H1 (cell line): ENCODE measurements around the gene XAF1. TPM values are rescaled to one million over a fixed set of nuclear protein-coding genes. Genes with fewer than 3 reads are reported as not detected.

Source experiments
- CTCF ChIA-PET: fragments of 300-600 bp; sonication (Branson Sonifier 250); formaldehyde crosslinking; loops from one replicate; lab custom pipeline; 2021; ENCODE audit not compliant: partially characterized antibody; lab: Charles Lee
- POLR2A ChIA-PET: fragments of 300-600 bp; sonication (Branson Sonifier 250); formaldehyde crosslinking; loops from one replicate; lab custom pipeline; 2021; ENCODE audit warnings: inconsistent platforms; ENCODE audit not compliant: partially characterized antibody; lab: Charles Lee
- DNase-seq, 2 experiments: peaks; one replicate each; pipeline versions ENCODE4 v3.0.0 to v3.0.0-alpha.2; 2010 to 2022; ENCODE audit warnings: low spot score in 2 of 2, low read depth in 1 of 2, mixed read lengths in 1 of 2
- FAIRE-seq: peaks from 2 replicates; lab custom pipeline; 2011; peaks lifted over from hg19 to GRCh38; lab: Jason Lieb, UNC
- H2AFZ ChIP-seq: 2 replicates; pipeline ENCODE4 v1.8.1; 2012; ENCODE audit warnings: low read length, inconsistent platforms
- H2AK5ac ChIP-seq: 2 replicates; pipeline ENCODE4 v1.6.1; 2013; ENCODE audit warnings: low read depth, low read length
- H2BK120ac ChIP-seq: replicated peaks from 2 replicates; pipeline ENCODE3; 2013; ENCODE audit warnings: low read depth, low read length, inconsistent platforms
- H2BK12ac ChIP-seq: 2 replicates; pipeline ENCODE4 v1.6.1; 2013; ENCODE audit warnings: low read depth, low read length
- H2BK15ac ChIP-seq: 2 replicates; pipeline ENCODE4 v1.6.1; 2013; ENCODE audit warnings: low read length
- H2BK20ac ChIP-seq: 2 replicates; pipeline ENCODE4 v1.6.1; 2013; ENCODE audit warnings: low read length
- H2BK5ac ChIP-seq: 2 replicates; pipeline ENCODE4 v1.6.1; 2013; ENCODE audit warnings: low read depth, low read length
- H3K14ac ChIP-seq: 2 replicates; pipeline ENCODE4 v1.6.1; 2013; ENCODE audit warnings: inconsistent platforms; ENCODE audit not compliant: insufficient read length
- H3K18ac ChIP-seq: 2 replicates; pipeline ENCODE4 v1.6.1; 2013; ENCODE audit warnings: low read length; ENCODE audit errors: extremely low read depth
- H3K23ac ChIP-seq: 2 replicates; pipeline ENCODE4 v1.6.1; 2013; ENCODE audit warnings: inconsistent platforms; ENCODE audit not compliant: insufficient read length
- H3K23me2 ChIP-seq: 2 replicates; pipeline ENCODE4 v1.6.1; 2013; ENCODE audit warnings: low read depth, low read length
- H3K27ac ChIP-seq: 2 replicates; pipeline ENCODE4 v1.6.1; 2011; ENCODE audit warnings: low read depth, low read length, inconsistent platforms
- H3K27me3 ChIP-seq, 4 experiments: replicated peaks in 1 of 4; 1 replicate in 1 of 4; 2 replicates in 3 of 4; pipeline versions ENCODE4 v1.6.1 to v1.8.1; 2011 to 2013; ENCODE audit warnings: low read length in 3 of 4, mild to moderate bottlenecking in 3 of 4, inconsistent platforms in 2 of 4, mixed read lengths in 2 of 4, moderate library complexity in 1 of 4; ENCODE audit not compliant: control insufficient read depth in 3 of 4, insufficient read depth in 3 of 4; ENCODE audit errors: extremely low read depth in 1 of 4
- H3K36me3 ChIP-seq, 4 experiments: 2 replicates each; pipeline versions ENCODE4 v1.6.1 to v1.8.1; 2011 to 2013; ENCODE audit warnings: mild to moderate bottlenecking in 4 of 4, low read length in 3 of 4, moderate library complexity in 2 of 4, control low read depth in 1 of 4, inconsistent platforms in 1 of 4; ENCODE audit not compliant: insufficient read depth in 4 of 4, control insufficient read depth in 2 of 4
- H3K4ac ChIP-seq: replicated peaks from 2 replicates; pipeline ENCODE3; 2013; ENCODE audit warnings: low read length, low read depth, mixed read lengths, inconsistent platforms; ENCODE audit not compliant: insufficient read length
- H3K4me1 ChIP-seq, 4 experiments: replicated peaks in 1 of 4; 1 replicate in 1 of 4; 2 replicates in 3 of 4; pipeline versions ENCODE4 v1.6.1 to v1.8.1; 2011 to 2013; ENCODE audit warnings: low read length in 3 of 4, inconsistent platforms in 2 of 4, mixed read lengths in 1 of 4; ENCODE audit not compliant: insufficient read depth in 4 of 4, control insufficient read depth in 3 of 4
- H3K4me2 ChIP-seq, 2 experiments: 2 replicates each; pipeline versions ENCODE4 v1.6.1 to v1.8.1; 2011 to 2013; ENCODE audit warnings: low read depth in 2 of 2, low read length in 2 of 2, control low read depth in 1 of 2, inconsistent platforms in 1 of 2, mild to moderate bottlenecking in 1 of 2; ENCODE audit not compliant: insufficient read depth in 1 of 2
- H3K4me3 ChIP-seq, 4 experiments: fragments of 200-600, 300-600 bp in 1 of 4; sonication (generic), shearing (Covaris generic), sonication (Bioruptor Twin) in 1 of 4; 2 replicates each; pipeline versions ENCODE4 v1.5.1 to v1.8.1; 2011 to 2016; ENCODE audit warnings: low read length in 4 of 4, low read depth in 3 of 4, control low read depth in 2 of 4, inconsistent platforms in 2 of 4, mild to moderate bottlenecking in 2 of 4, mixed read lengths in 1 of 4, moderate library complexity in 1 of 4; ENCODE audit not compliant: insufficient read depth in 2 of 4; ENCODE audit errors: extremely low read depth in 1 of 4
- H3K56ac ChIP-seq: replicated peaks from 2 replicates; pipeline ENCODE3; 2013; ENCODE audit warnings: low read depth, mild to moderate bottlenecking, mixed read lengths, low read length, inconsistent platforms; ENCODE audit not compliant: insufficient read length
- H3K79me1 ChIP-seq: 2 replicates; pipeline ENCODE4 v1.6.1; 2013; ENCODE audit warnings: low read depth, low read length, control low read depth
- H3K79me2 ChIP-seq, 2 experiments: 2 replicates each; pipeline versions ENCODE4 v1.6.1 to v1.8.1; 2012 to 2013; ENCODE audit warnings: low read length in 2 of 2, mild to moderate bottlenecking in 2 of 2, inconsistent platforms in 1 of 2; ENCODE audit not compliant: insufficient read depth in 2 of 2, control insufficient read depth in 1 of 2
- H3K9ac ChIP-seq, 4 experiments: replicated peaks in 1 of 4; 1 replicate in 1 of 4; 2 replicates in 3 of 4; pipeline versions ENCODE4 v1.6.1 to v1.8.1; 2011 to 2013; ENCODE audit warnings: low read depth in 3 of 4, low read length in 3 of 4, control low read depth in 2 of 4, mild to moderate bottlenecking in 2 of 4, moderate library complexity in 2 of 4, inconsistent platforms in 1 of 4; ENCODE audit errors: extremely low read depth in 1 of 4
- H3K9me3 ChIP-seq, 2 experiments: 2 replicates each; pipeline versions ENCODE4 v1.6.1 to v1.8.1; 2012 to 2013; ENCODE audit warnings: mild to moderate bottlenecking in 2 of 2, moderate library complexity in 2 of 2, control low read depth in 1 of 2, inconsistent platforms in 1 of 2, low read depth in 1 of 2, low read length in 1 of 2, mixed read lengths in 1 of 2; ENCODE audit not compliant: insufficient read depth in 2 of 2
- H4K20me1 ChIP-seq, 2 experiments: replicated peaks in 1 of 2; 2 replicates each; pipeline versions ENCODE3 to v1.8.1; 2011 to 2013; ENCODE audit warnings: inconsistent platforms in 2 of 2, low read length in 2 of 2, mild to moderate bottlenecking in 1 of 2; ENCODE audit not compliant: insufficient read depth in 2 of 2, control insufficient read depth in 1 of 2
- H4K5ac ChIP-seq: 2 replicates; pipeline ENCODE4 v1.6.1; 2013; ENCODE audit warnings: low read length, low read depth, mixed read lengths, inconsistent platforms; ENCODE audit not compliant: insufficient read length
- H4K8ac ChIP-seq: 2 replicates; pipeline ENCODE4 v1.8.0; 2013; ENCODE audit warnings: mild to moderate bottlenecking, moderate library complexity, low read length, inconsistent platforms; ENCODE audit not compliant: insufficient read depth; ENCODE audit errors: extremely low read depth
- H4K91ac ChIP-seq: replicated peaks from 2 replicates; pipeline ENCODE3; 2013; ENCODE audit warnings: low read length, mixed read lengths, inconsistent platforms; ENCODE audit not compliant: insufficient read length
- ASH2L ChIP-seq: fragments of 200-600, 300-600 bp; sonication (generic); IDR thresholded peaks from one replicate; pipeline ENCODE4 v1.7.1; 2017; ENCODE audit warnings: low read length
- ATF2 ChIP-seq: IDR thresholded peaks from 2 replicates; pipeline ENCODE4 v1.6.1; 2012; ENCODE audit warnings: low read length, inconsistent platforms
- BCL11A ChIP-seq, 2 experiments: IDR thresholded peaks; one replicate each; pipeline ENCODE4 v1.6.1; 2011; ENCODE audit warnings: low read depth in 2 of 2, low read length in 2 of 2, mild to moderate bottlenecking in 2 of 2
- CBX5 ChIP-seq: fragments of 300-800, 300-1000 bp; sonication (generic); IDR thresholded peaks from 2 replicates; pipeline ENCODE4 v1.7.1; 2016; ENCODE audit warnings: antibody characterized with exemption, low read length, low read depth
- CEBPB ChIP-seq: IDR thresholded peaks from 2 replicates; pipeline ENCODE4 v1.6.1; 2012; ENCODE audit warnings: low read depth, low read length
- CHD2 ChIP-seq: IDR thresholded peaks from 2 replicates; pipeline ENCODE4 v1.6.1; 2012; ENCODE audit warnings: low read length, improper control_type of control experiment
- CTBP2 ChIP-seq: IDR thresholded peaks from 2 replicates; pipeline ENCODE4 v1.7.0; 2011; ENCODE audit warnings: borderline replicate concordance, mild to moderate bottlenecking, moderate library complexity, mixed read lengths, low read length; ENCODE audit not compliant: insufficient read depth, insufficient read length
- E2F6 ChIP-seq: IDR thresholded peaks from 2 replicates; pipeline ENCODE4 v1.6.1; 2012; ENCODE audit warnings: inconsistent platforms
- GTF2F1 ChIP-seq: IDR thresholded peaks from 2 replicates; pipeline ENCODE4 v1.6.1; 2012; ENCODE audit warnings: low read depth, low read length, improper control_type of control experiment, borderline replicate concordance
- KDM5A ChIP-seq: fragments of 200-600 bp; IDR thresholded peaks from 2 replicates; pipeline ENCODE4 v1.7.1; 2012; ENCODE audit warnings: mild to moderate bottlenecking, low read length, inconsistent platforms, mixed read lengths
- NRF1 ChIP-seq: IDR thresholded peaks from 2 replicates; pipeline ENCODE4 v1.6.1; 2011; ENCODE audit warnings: mild to moderate bottlenecking, low read depth, low read length, improper control_type of control experiment
- POLR2A ChIP-seq, 2 experiments: IDR thresholded peaks; 1 replicate in 1 of 2; 2 replicates in 1 of 2; pipeline ENCODE4 v1.6.1; 2011; ENCODE audit warnings: low read depth in 2 of 2, low read length in 2 of 2, mild to moderate bottlenecking in 2 of 2; ENCODE audit errors: control extremely low read depth in 1 of 2
- SP2 ChIP-seq: IDR thresholded peaks from 2 replicates; pipeline ENCODE4 v1.6.1; 2012; ENCODE audit warnings: mild to moderate bottlenecking, low read length, inconsistent platforms
- TCF12 ChIP-seq: IDR thresholded peaks from 2 replicates; pipeline ENCODE4 v1.6.1; 2011; ENCODE audit warnings: low read depth, mild to moderate bottlenecking, low read length
- WGBS, 2 experiments: shearing (Covaris generic) in 1 of 2; methylation state at CpG; one replicate each; pipeline versions ENCODE4 v1.1.6 to v1.1.7; 2013 to 2015; ENCODE audit warnings: low lambda C conversion rate in 2 of 2, mixed read lengths in 2 of 2, inconsistent platforms in 1 of 2, low coverage in 1 of 2, missing lambda C conversion rate in 1 of 2; ENCODE audit not compliant: insufficient replicate concordance in 2 of 2, insufficient coverage in 1 of 2, insufficient read length in 1 of 2; ENCODE audit errors: extremely low coverage in 1 of 2, missing lambda C conversion rate in 1 of 2; 5-methylcytosine and 5-hydroxymethylcytosine counted together
- polyA plus RNA-seq, 7 experiments: library from polyadenylated mRNA; depleted of rRNA in 3 of 7; stranded (reverse) in 5 of 7; unstranded in 2 of 7; fragments of >200 nt in 5 of 7; fragments of 200-250 nt in 2 of 7; gene quantifications; 1 replicate in 5 of 7; 2 replicates in 1 of 7; 4 replicates in 1 of 7; pipeline versions ENCODE4 v1.2.1 to v1.2.3, GENCODE V29; 2011 to 2013; ENCODE audit warnings: missing spikeins in 2 of 7, mixed read lengths in 2 of 7
- total RNA-seq: library from RNA; stranded (reverse); fragmentation: NEBNext Ultra II Directional; extraction: Animal tissue kit (Norgen Biotek cat#: 25700); gene quantifications from 2 replicates; pipeline ENCODE4 v1.2.1, GENCODE V29; 2021

XAF1 gene
- total and polyA plus RNA-seq, 2 of the 8 experiments (the other 6 are each of a cell fraction or from before 2014, with no cell fraction given) = not detected

GRCh38 chr17:6789146-6789545, 33.3 kb downstream of the XAF1 start:
- Histone ChIP-seq H2BK120ac (no peak overlapping the region), H3K4me3 (no peak overlapping the region), H4K5ac (no peak overlapping the region), H3K18ac (no peak overlapping the region), H3K23me2 (no peaks in the 10 kb centered on the region), H3K4ac (no peak overlapping the region), H2BK15ac (no peak overlapping the region), H3K79me1 (no peaks in the 10 kb centered on the region), H2BK12ac (no peak overlapping the region), H3K4me2 (no peak overlapping the region), H2AFZ (no peak overlapping the region), H3K79me2 (no peaks in the 10 kb centered on the region), H4K91ac (no peak overlapping the region), H3K9me3 (no peaks in the 10 kb centered on the region), H2BK5ac (no peak overlapping the region), H2BK20ac (no peak overlapping the region), H2AK5ac (no peak overlapping the region), H3K56ac (no peak overlapping the region), H3K14ac (no peak overlapping the region), H3K9ac (no peak overlapping the region), H4K20me1 (no peaks in the 10 kb centered on the region), H3K27me3 (no peaks in the 10 kb centered on the region), H3K36me3 (no peaks in the 10 kb centered on the region), H4K8ac (no peak overlapping the region), H3K4me1 (no peaks in the 10 kb centered on the region), H3K23ac (no peak overlapping the region), H3K27ac (no peak overlapping the region)
- POLR2A ChIA-PET = no interaction called here
- CTCF ChIA-PET = interaction anchor here (1.3 to 2.1 kb wide), 3 partner anchors 53 to 123 kb away, joined by 3 to 4 read pairs (median 3); no protein-coding TSS in a partner anchor
- DNase-seq (no peak), FAIRE-seq (no peak)
- 91% methylated on average over 4 of the region's 4 CpGs; no CpG with 5 or more reads in 1 of the 2 experiments for WGBS, 2 experiments
- TF ChIP-seq POLR2A (IDR thresholded peaks at IDR 0.05; ENCODE audit: control extremely low read depth in 1 of 2, low read depth in 2 of 2, low read length in 2 of 2) (no peak), CBX5 (no peak), GTF2F1 (no peak), NRF1 (no peak), CEBPB (no peak), E2F6 (no peak), CTBP2 (no peak), TCF12 (no peak), ASH2L (no peak), CHD2 (no peak), KDM5A (no peak), SP2 (no peak), ATF2 (no peak), BCL11A (IDR thresholded peaks at IDR 0.05; ENCODE audit: low read depth in 2 of 2, low read length in 2 of 2) (no peak)
